GM21381 (cell line): ENCODE measurements around the gene GSAP.
A peak's percentile ranks its signal among the peaks of the same experiment; 100 is the strongest.
"Not testable (repeated sequence)": the region's sequence is repeated elsewhere in the genome, so short reads cannot be mapped to it uniquely, and the experiment has no call there.

Source experiments
- ATAC-seq: cut with Tn5 transposase; IDR thresholded peaks from one replicate; pipeline ENCODE4 v1.9.1; 2021; ENCODE audit warnings: mild to moderate bottlenecking, moderate library complexity; ENCODE audit not compliant: unreplicated experiment

GSAP gene

GRCh38 chr7:77415823-77416620 lies at the start of gene GSAP:
Gene GSAP (minus strand): TSS chr7:77416349. CDS start chr7:77416321, 28 bp downstream.
- ATAC-seq: peak; percentile 53

- no peak for ATAC-seq
These were observed 49.1 kb upstream of the GSAP start for GRCh38 chr7:77465256-77465655.

GRCh38 chr7:77464589-77464988 lies 48.4 kb upstream of the GSAP start:
- peak; percentile 46 for ATAC-seq

- peak; percentile 48 for ATAC-seq
These were observed 47.5 kb upstream of the GSAP start for GRCh38 chr7:77463632-77464031.

- ATAC-seq: no peak
These were observed 45.7 kb upstream of the GSAP start for GRCh38 chr7:77461842-77462241.

GRCh38 chr7:77461246-77461645 lies 45.1 kb upstream of the GSAP start:
- ATAC-seq: no peak

GRCh38 chr7:77460057-77460486 lies 43.9 kb upstream of the GSAP start:
- no peak for ATAC-seq

GRCh38 chr7:77459311-77459726 lies 43.2 kb upstream of the GSAP start:
- ATAC-seq: no peak

GRCh38 chr7:77458786-77459185 lies 42.6 kb upstream of the GSAP start:
- ATAC-seq: no peak

- ATAC-seq: no peak
These were observed 41.6 kb upstream of the GSAP start for GRCh38 chr7:77457779-77458178.

- no peak for ATAC-seq
These were observed 40.5 kb upstream of the GSAP start for GRCh38 chr7:77456696-77457095.

- no peak for ATAC-seq
These were observed 39.2 kb upstream of the GSAP start for GRCh38 chr7:77455321-77455720.

GRCh38 chr7:77454802-77455201 lies 38.7 kb upstream of the GSAP start:
- no peak for ATAC-seq

GRCh38 chr7:77453531-77453930 lies 37.4 kb upstream of the GSAP start:
- ATAC-seq: no peak

GRCh38 chr7:77451950-77452349 lies 35.8 kb upstream of the GSAP start:
- ATAC-seq: not testable (repeated sequence)

- ATAC-seq: no peak
These were observed 34.5 kb upstream of the GSAP start for GRCh38 chr7:77450613-77451012.

GRCh38 chr7:77450054-77450453 lies 33.9 kb upstream of the GSAP start:
- no peak for ATAC-seq

GRCh38 chr7:77447616-77448015 lies 31.5 kb upstream of the GSAP start:
- ATAC-seq: no peak

- ATAC-seq: no peak
These were observed 28.0 kb upstream of the GSAP start for GRCh38 chr7:77444123-77444522.

GRCh38 chr7:77443042-77443441 lies 26.9 kb upstream of the GSAP start:
- no peak for ATAC-seq

- ATAC-seq: no peak
These were observed 26.5 kb upstream of the GSAP start for GRCh38 chr7:77442636-77443035.

- no peak for ATAC-seq
These were observed 24.9 kb upstream of the GSAP start for GRCh38 chr7:77441046-77441445.

- ATAC-seq: no peak
These were observed 23.4 kb upstream of the GSAP start for GRCh38 chr7:77439572-77439971.
